Measurements from ENCODE around the gene GALNT11. TPM values are rescaled to one million over a fixed set of nuclear protein-coding genes. Genes with fewer than 3 reads are reported as not detected.

The GALNT11 gene
- total RNA-seq, 1 donor from 2014 or later: 65.5 TPM

DNA sequence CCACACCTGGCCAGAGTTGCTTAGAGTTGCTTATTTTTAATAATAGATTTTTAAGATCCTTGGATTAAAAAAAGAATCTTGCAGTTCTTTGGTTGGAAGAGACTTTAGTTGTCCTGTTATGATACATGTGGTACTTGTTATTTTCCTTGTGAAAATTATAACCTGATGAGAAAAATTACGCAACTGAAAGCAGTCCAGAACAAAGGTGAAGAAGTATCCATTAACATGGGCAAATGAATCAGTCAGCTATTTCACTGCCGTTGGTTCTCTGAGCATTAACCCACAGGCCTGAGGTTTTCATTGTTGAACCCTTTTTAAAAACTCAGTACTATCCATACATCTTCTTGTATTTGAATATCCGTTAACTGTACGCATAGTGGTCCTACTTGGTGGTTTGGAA, 68.2 kb downstream of the GALNT11 start:
- no peak for DNase-seq (ENCODE audit: low spot score)
- no peak overlapping the region for H3K27ac Mint-ChIP-seq
- no peak overlapping the region for H3K4me3 ChIP-seq

GRCh38 chr7:152095771-152096170, 70.3 kb downstream of the GALNT11 start:
- H3K27me3 Mint-ChIP-seq (ENCODE audit: insufficient read depth, low read depth): no peaks in the 10 kb centered on the region
- no peak for DNase-seq (ENCODE audit: low spot score)
- Histone ChIP-seq H3K4me3 (no peak overlapping the region), H3K27ac (no peak overlapping the region), H3K4me1 (peaks cover 7% of the 10 kb centered on the region), H3F3A (ENCODE audit: low read depth) (no peaks in the 10 kb centered on the region), H3K4me2 (no peak overlapping the region), H3K79me2 (ENCODE audit: low read depth) (no peaks in the 10 kb centered on the region), H3K36me3 (no peaks in the 10 kb centered on the region), H3K9ac (no peak overlapping the region), H2AFZ (replicated peaks) (no peak overlapping the region), H3K9me3 (ENCODE audit: low read depth) (no peaks in the 10 kb centered on the region), H4K20me1 (ENCODE audit: low read depth) (no peaks in the 10 kb centered on the region), H3K27me3 (no peaks in the 10 kb centered on the region)
- H3K4me1 Mint-ChIP-seq: no peaks in the 10 kb centered on the region
- no peak overlapping the region for H3K4me3 Mint-ChIP-seq
- peaks cover 2% of the 10 kb centered on the region for H3K9me3 Mint-ChIP-seq
- no peak overlapping the region for H3K27ac Mint-ChIP-seq
- TF ChIP-seq EZH2 (IDR thresholded peaks at IDR 0.05): no peak
- TF ChIP-seq CTCF (IDR thresholded peaks at IDR 0.05): no peak
- no peak for TF ChIP-seq EZH2phosphoT487 (IDR thresholded peaks at IDR 0.05)
- H3K36me3 Mint-ChIP-seq: peaks cover 4% of the 10 kb centered on the region

More for the DNA sequence above, 68.2 kb downstream of the GALNT11 start:
- Histone ChIP-seq H3K9me3 (ENCODE audit: low read depth) (no peaks in the 10 kb centered on the region), H3K9ac (no peak overlapping the region), H3K4me2 (no peak overlapping the region), H3K4me1 (peaks cover 7% of the 10 kb centered on the region), H2AFZ (replicated peaks) (no peak overlapping the region), H3K27ac (no peak overlapping the region), H3K27me3 (no peaks in the 10 kb centered on the region), H4K20me1 (ENCODE audit: low read depth) (no peaks in the 10 kb centered on the region), H3K79me2 (ENCODE audit: low read depth) (no peaks in the 10 kb centered on the region), H3K36me3 (no peaks in the 10 kb centered on the region), H3F3A (ENCODE audit: low read depth) (no peaks in the 10 kb centered on the region)
- TF ChIP-seq CTCF (IDR thresholded peaks at IDR 0.05): no peak
- TF ChIP-seq EZH2 (IDR thresholded peaks at IDR 0.05): no peak
- TF ChIP-seq EZH2phosphoT487 (IDR thresholded peaks at IDR 0.05): no peak
- H3K9me3 Mint-ChIP-seq: peaks cover 13% of the 10 kb centered on the region
- H3K4me1 Mint-ChIP-seq: no peaks in the 10 kb centered on the region
- H3K27me3 Mint-ChIP-seq (ENCODE audit: insufficient read depth, low read depth): no peaks in the 10 kb centered on the region
- H3K36me3 Mint-ChIP-seq: peaks cover 12% of the 10 kb centered on the region
- no peak overlapping the region for H3K4me3 Mint-ChIP-seq

- Mint-ChIP-seq H3K27me3 (ENCODE audit: insufficient read depth, low read depth) (no peaks in the 10 kb centered on the region), H3K4me3 (no peak overlapping the region), H3K9me3 (no peaks in the 10 kb centered on the region), H3K4me1 (no peaks in the 10 kb centered on the region), H3K36me3 (peaks cover 10% of the 10 kb centered on the region), H3K27ac (no peak overlapping the region)
- no peak overlapping the region for H3K4me3 ChIP-seq
- no peaks in the 10 kb centered on the region for H3K79me2 ChIP-seq (ENCODE audit: low read depth)
- H3K9me3 ChIP-seq (ENCODE audit: low read depth): no peaks in the 10 kb centered on the region
- no peaks in the 10 kb centered on the region for H3F3A ChIP-seq (ENCODE audit: low read depth)
- no peak overlapping the region for H3K4me2 ChIP-seq
- no peaks in the 10 kb centered on the region for H3K36me3 ChIP-seq
- DNase-seq (ENCODE audit: low spot score): no peak
- H3K27me3 ChIP-seq: no peaks in the 10 kb centered on the region
- no peak overlapping the region for H2AFZ ChIP-seq (replicated peaks)
- no peak overlapping the region for H3K27ac ChIP-seq
- no peaks in the 10 kb centered on the region for H4K20me1 ChIP-seq (ENCODE audit: low read depth)
- no peak for TF ChIP-seq EZH2phosphoT487 (IDR thresholded peaks at IDR 0.05)
- no peak for TF ChIP-seq CTCF (IDR thresholded peaks at IDR 0.05)
- no peak for TF ChIP-seq EZH2 (IDR thresholded peaks at IDR 0.05)
- H3K4me1 ChIP-seq: no peaks in the 10 kb centered on the region
- no peak overlapping the region for H3K9ac ChIP-seq
These were observed 71.9 kb downstream of the GALNT11 start for GRCh38 chr7:152097330-152097729.
